Measurements from ENCODE around the gene ANKRD13C.
"Not testable (repeated sequence)": the region's sequence is repeated elsewhere in the genome, so short reads cannot be mapped to it uniquely, and the experiment has no call there.

The ANKRD13C gene

GRCh38 chr1:70383483-70383882 lies 29.0 kb upstream of the ANKRD13C start:
- Mint-ChIP-seq H3K9me3 (no peaks in the 10 kb centered on the region), H3K4me3 (no peak overlapping the region), H3K4me1 (peaks cover 5% of the 10 kb centered on the region), H3K27ac (no peak overlapping the region), H3K36me3 (ENCODE audit: low read depth) (no peaks in the 10 kb centered on the region), H3K27me3 (ENCODE audit: low read depth, poor library complexity) (peaks cover 4% of the 10 kb centered on the region)
- DNase-seq: no peak
- TF ChIP-seq CTCF (IDR thresholded peaks at IDR 0.05): no peak

GRCh38 chr1:70382682-70383081 lies 28.2 kb upstream of the ANKRD13C start:
- no peak for DNase-seq
- no peak overlapping the region for H3K27ac Mint-ChIP-seq
- no peak overlapping the region for H3K4me3 Mint-ChIP-seq
- peaks cover 5% of the 10 kb centered on the region for H3K4me1 Mint-ChIP-seq
- TF ChIP-seq CTCF (IDR thresholded peaks at IDR 0.05): no peak
- H3K27me3 Mint-ChIP-seq (ENCODE audit: low read depth, poor library complexity): no peaks in the 10 kb centered on the region
- no peaks in the 10 kb centered on the region for H3K36me3 Mint-ChIP-seq (ENCODE audit: low read depth)
- H3K9me3 Mint-ChIP-seq: no peaks in the 10 kb centered on the region

GRCh38 chr1:70376196-70376595 lies 21.7 kb upstream of the ANKRD13C start:
- no peaks in the 10 kb centered on the region for H3K36me3 Mint-ChIP-seq (ENCODE audit: low read depth)
- TF ChIP-seq CTCF (IDR thresholded peaks at IDR 0.05): no peak
- H3K27ac Mint-ChIP-seq: no peak overlapping the region
- H3K9me3 Mint-ChIP-seq: no peaks in the 10 kb centered on the region
- no peaks in the 10 kb centered on the region for H3K27me3 Mint-ChIP-seq (ENCODE audit: low read depth, poor library complexity)
- no peak for DNase-seq
- H3K4me3 Mint-ChIP-seq: no peak overlapping the region
- peaks cover 5% of the 10 kb centered on the region for H3K4me1 Mint-ChIP-seq

GRCh38 chr1:70373580-70373979 lies 19.1 kb upstream of the ANKRD13C start:
- DNase-seq; H3K36me3 Mint-ChIP-seq (ENCODE audit: low read depth); H3K27me3 Mint-ChIP-seq (ENCODE audit: low read depth, poor library complexity); H3K4me3 Mint-ChIP-seq; H3K9me3 Mint-ChIP-seq; H3K4me1 Mint-ChIP-seq; H3K27ac Mint-ChIP-seq: not testable (repeated sequence)

GRCh38 chr1:70372426-70372825 lies 17.9 kb upstream of the ANKRD13C start:
- H3K27me3 Mint-ChIP-seq (ENCODE audit: low read depth, poor library complexity): no peaks in the 10 kb centered on the region
- H3K4me3 Mint-ChIP-seq: no peak overlapping the region
- H3K36me3 Mint-ChIP-seq (ENCODE audit: low read depth): no peaks in the 10 kb centered on the region
- TF ChIP-seq CTCF (IDR thresholded peaks at IDR 0.05): no peak
- no peak overlapping the region for H3K27ac Mint-ChIP-seq
- DNase-seq: no peak
- H3K9me3 Mint-ChIP-seq: no peaks in the 10 kb centered on the region
- no peaks in the 10 kb centered on the region for H3K4me1 Mint-ChIP-seq

GRCh38 chr1:70371586-70371985 lies 17.1 kb upstream of the ANKRD13C start:
- not testable (repeated sequence) for H3K27me3 Mint-ChIP-seq (ENCODE audit: low read depth, poor library complexity); H3K4me3 Mint-ChIP-seq; H3K9me3 Mint-ChIP-seq; H3K36me3 Mint-ChIP-seq (ENCODE audit: low read depth); H3K4me1 Mint-ChIP-seq; DNase-seq; H3K27ac Mint-ChIP-seq

- not testable (repeated sequence) for H3K4me1 Mint-ChIP-seq; H3K36me3 Mint-ChIP-seq (ENCODE audit: low read depth); H3K27me3 Mint-ChIP-seq (ENCODE audit: low read depth, poor library complexity); DNase-seq; H3K9me3 Mint-ChIP-seq; H3K4me3 Mint-ChIP-seq; H3K27ac Mint-ChIP-seq
Observed at GRCh38 chr1:70367397-70367796, 12.9 kb upstream of the ANKRD13C start.

GRCh38 chr1:70366997-70367396 lies 12.5 kb upstream of the ANKRD13C start:
- H3K27ac Mint-ChIP-seq: peak overlapping the region; percentile 15
- not testable (repeated sequence) for H3K4me1 Mint-ChIP-seq; H3K27me3 Mint-ChIP-seq (ENCODE audit: low read depth, poor library complexity); H3K4me3 Mint-ChIP-seq; DNase-seq; H3K9me3 Mint-ChIP-seq; H3K36me3 Mint-ChIP-seq (ENCODE audit: low read depth)

- H3K4me1 Mint-ChIP-seq; H3K4me3 Mint-ChIP-seq; DNase-seq; H3K27ac Mint-ChIP-seq; H3K27me3 Mint-ChIP-seq (ENCODE audit: low read depth, poor library complexity); H3K9me3 Mint-ChIP-seq; H3K36me3 Mint-ChIP-seq (ENCODE audit: low read depth): not testable (repeated sequence)
Observed at GRCh38 chr1:70366425-70366952, 12.0 kb upstream of the ANKRD13C start.
